Nucleus accumbens (tissue), 56 donors: ENCODE data around the gene TMEM184B.

Source experiments
- DNase-seq, 56 donors: peaks; one replicate each; lab custom pipeline; 2025; lab: John Stamatoyannopoulos, UW

Gene TMEM184B

GRCh38 chr22:38232196-38232595 lies 40.6 kb downstream of the TMEM184B start:
- DNase-seq: no peak

GRCh38 chr22:38230916-38231315 lies 41.9 kb downstream of the TMEM184B start:
- DNase-seq: no peak

GRCh38 chr22:38230108-38230825 lies 42.5 kb downstream of the TMEM184B start:
- peak in 33 of 56 donors; percentile 9 to 66 (median 35) for DNase-seq

- peak in 2 of 56 donors; percentile 38 to 41 for DNase-seq
Measured at GRCh38 chr22:38228873-38229740, 43.7 kb downstream of the TMEM184B start.

- no peak for DNase-seq
Measured at GRCh38 chr22:38228326-38228872, 44.4 kb downstream of the TMEM184B start.

- no peak for DNase-seq
Measured at GRCh38 chr22:38226853-38227649, 45.8 kb downstream of the TMEM184B start.

GRCh38 chr22:38223289-38223960 lies 49.4 kb downstream of the TMEM184B start:
- peak in 10 of 56 donors; percentile 8 to 48 (median 23) for DNase-seq

GRCh38 chr22:38222797-38223119 lies 50.1 kb downstream of the TMEM184B start:
- no peak for DNase-seq

- DNase-seq: no peak
Measured at GRCh38 chr22:38221908-38222796, 50.7 kb downstream of the TMEM184B start.

- DNase-seq: peak in 1 of 56 donors; percentile 25
Measured at GRCh38 chr22:38221407-38221806, 51.4 kb downstream of the TMEM184B start.

GRCh38 chr22:38220653-38221386 lies 52.0 kb downstream of the TMEM184B start:
- no peak for DNase-seq

- no peak for DNase-seq
Measured at GRCh38 chr22:38220163-38220562, 52.6 kb downstream of the TMEM184B start.

GRCh38 chr22:38219632-38220031 lies 53.2 kb downstream of the TMEM184B start:
- no peak for DNase-seq

- DNase-seq: peak in 1 of 56 donors; percentile 10
Measured at GRCh38 chr22:38218661-38219622, 53.9 kb downstream of the TMEM184B start.

- DNase-seq: no peak
Measured at GRCh38 chr22:38215156-38216038, 57.4 kb downstream of the TMEM184B start.
